ENCODE results near the gene EPN1. TPM values are rescaled to one million over a fixed set of nuclear protein-coding genes. Genes with fewer than 3 reads are reported as not detected.

The EPN1 gene
- total and polyA plus RNA-seq, 9 of the 15 experiments (the other 6 are each of a cell fraction or from before 2014, with no cell fraction given) = 0.08 to 138 (median 12.7) TPM

- TF ChIP-seq PTRF (tag; IDR thresholded peaks at IDR 0.05) (no peak), RBM39 (optimal IDR thresholded peaks at IDR 0.05; ENCODE audit: low read depth, low read length) (no peak), SMARCC2 (IDR thresholded peaks at IDR 0.05; ENCODE audit: low read depth) (no peak), DNMT1 (IDR thresholded peaks at IDR 0.05) (no peak), ZC3H4 (CRISPR knock-in tag; IDR thresholded peaks at IDR 0.05; ENCODE audit: borderline replicate concordance) (no peak), BDP1 (IDR thresholded peaks at IDR 0.05; ENCODE audit: insufficient read depth, insufficient read length) (no peak), MCM7 (IDR thresholded peaks at IDR 0.05) (no peak), EP400 (IDR thresholded peaks at IDR 0.05) (peak; percentile 58; the same call in 1 of the 2 replicates), GTF2B (IDR thresholded peaks at IDR 0.05; ENCODE audit: extremely low read depth, insufficient read length) (no peak), STAG1 (CRISPR knock-in tag; IDR thresholded peaks at IDR 0.05; ENCODE audit: borderline replicate concordance) (no peak), ZNF436 (CRISPR knock-in tag; IDR thresholded peaks at IDR 0.05) (no peak), GTF2A2 (tag; IDR thresholded peaks at IDR 0.05) (no peak), ZFX (CRISPR knock-in tag; IDR thresholded peaks at IDR 0.05) (peak; percentile 74), MYBL2 (IDR thresholded peaks at IDR 0.05; ENCODE audit: low read depth) (no peak), MYBL2 (CRISPR knock-in tag; IDR thresholded peaks at IDR 0.05; ENCODE audit: borderline replicate concordance) (no peak), ZBTB1 (CRISPR knock-in tag; IDR thresholded peaks at IDR 0.05; ENCODE audit: borderline replicate concordance, low read depth) (no peak), SNIP1 (IDR thresholded peaks at IDR 0.05; ENCODE audit: low read depth) (no peak), LEF1 (IDR thresholded peaks at IDR 0.05) (no peak), PML (IDR thresholded peaks at IDR 0.05; ENCODE audit: low read length) (no peak; the same call in 1 of the 2 replicates), TRIM25 (IDR thresholded peaks at IDR 0.05; ENCODE audit: borderline replicate concordance) (no peak)
- TF ChIP-seq, protein P1, sequence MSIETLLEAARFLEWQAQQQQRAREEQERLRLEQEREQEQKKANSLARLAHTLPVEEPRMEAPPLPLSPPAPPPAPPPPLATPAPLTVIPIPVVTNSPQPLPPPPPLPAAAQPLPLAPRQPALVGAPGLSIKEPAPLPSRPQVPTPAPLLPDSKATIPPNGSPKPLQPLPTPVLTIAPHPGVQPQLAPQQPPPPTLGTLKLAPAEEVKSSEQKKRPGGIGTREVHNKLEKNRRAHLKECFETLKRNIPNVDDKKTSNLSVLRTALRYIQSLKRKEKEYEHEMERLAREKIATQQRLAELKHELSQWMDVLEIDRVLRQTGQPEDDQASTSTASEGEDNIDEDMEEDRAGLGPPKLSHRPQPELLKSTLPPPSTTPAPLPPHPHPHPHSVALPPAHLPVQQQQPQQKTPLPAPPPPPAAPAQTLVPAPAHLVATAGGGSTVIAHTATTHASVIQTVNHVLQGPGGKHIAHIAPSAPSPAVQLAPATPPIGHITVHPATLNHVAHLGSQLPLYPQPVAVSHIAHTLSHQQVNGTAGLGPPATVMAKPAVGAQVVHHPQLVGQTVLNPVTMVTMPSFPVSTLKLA (conservative IDR thresholded peaks at IDR 0.05) = peak; percentile 75 to 86; a peak in 3 of 4 replicates
- TF ChIP-seq, protein P2, sequence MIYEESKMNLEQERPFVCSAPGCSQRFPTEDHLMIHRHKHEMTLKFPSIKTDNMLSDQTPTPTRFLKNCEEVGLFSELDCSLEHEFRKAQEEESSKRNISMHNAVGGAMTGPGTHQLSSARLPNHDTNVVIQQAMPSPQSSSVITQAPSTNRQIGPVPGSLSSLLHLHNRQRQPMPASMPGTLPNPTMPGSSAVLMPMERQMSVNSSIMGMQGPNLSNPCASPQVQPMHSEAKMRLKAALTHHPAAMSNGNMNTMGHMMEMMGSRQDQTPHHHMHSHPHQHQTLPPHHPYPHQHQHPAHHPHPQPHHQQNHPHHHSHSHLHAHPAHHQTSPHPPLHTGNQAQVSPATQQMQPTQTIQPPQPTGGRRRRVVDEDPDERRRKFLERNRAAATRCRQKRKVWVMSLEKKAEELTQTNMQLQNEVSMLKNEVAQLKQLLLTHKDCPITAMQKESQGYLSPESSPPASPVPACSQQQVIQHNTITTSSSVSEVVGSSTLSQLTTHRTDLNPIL (CRISPR knock-in tag; IDR thresholded peaks at IDR 0.05) = no peak
Measured at GRCh38 chr19:55674841-55675660, at the start of gene EPN1 (continued).
